HCT116 (cell line): ENCODE measurements around the gene OR1F1. TPM values are rescaled to one million over a fixed set of nuclear protein-coding genes. Genes with fewer than 3 reads are reported as not detected.

Experiments
- ATAC-seq: fragments of 200-7000 bp; cut with Tn5 transposase; 2 replicates; pipeline ENCODE4 v1.9.1; 2020; ENCODE audit warnings: mild to moderate bottlenecking, moderate library complexity
- BruUV-seq: library from RNA; stranded (reverse); fragments of 400-500 nt; replicated peaks from 2 replicates; lab custom pipeline; 2021; lab: Mats Ljungman, UMichigan
- CTCF ChIA-PET: fragments of 300-600 bp; sonication (Branson Sonifier 250); formaldehyde crosslinking; loops from one replicate; lab custom pipeline; 2021; ENCODE audit warnings: antibody characterized with exemption; lab: Charles Lee
- POLR2A ChIA-PET: fragments of 300-600, 350-600 bp; sonication (Branson Sonifier 250); formaldehyde crosslinking; loops from one replicate; lab custom pipeline; 2021; ENCODE audit warnings: antibody characterized with exemption; lab: Charles Lee
- RAD21 ChIA-PET, 2 experiments: fragments of 300-600 bp; sonication (Branson Sonifier 250); formaldehyde crosslinking; loops; one replicate each; lab custom pipeline; 2023; ENCODE audit warnings: low total read pairs in 2 of 2; ENCODE audit not compliant: uncharacterized antibody in 2 of 2, unreplicated experiment in 2 of 2, low non-redundant PET in 1 of 2; lab: Charles Lee
- DNase-seq: peaks from one replicate; pipeline ENCODE4 v3.0.0-alpha.2; 2010; ENCODE audit warnings: low read depth, low spot score
- H2AFZ ChIP-seq: fragments of 200-600 bp; shearing (Covaris generic), sonication (generic); 2 replicates; pipeline ENCODE4 v1.6.1; 2017; ENCODE audit warnings: low read depth, mixed run types, mixed read lengths, antibody characterized with exemption, low read length; ENCODE audit not compliant: poor library complexity, severe bottlenecking
- H3K27ac ChIP-seq: 2 replicates; pipeline ENCODE4 v1.5.1; 2012; ENCODE audit warnings: low read depth, low read length
- H3K27me3 ChIP-seq: fragments of 200-600 bp; sonication (generic); 2 replicates; pipeline ENCODE4 v1.6.1; 2016; ENCODE audit warnings: mixed run types, low read length, mixed read lengths; ENCODE audit not compliant: insufficient read depth
- H3K36me3 ChIP-seq, 2 experiments: fragments of 200-500 bp in 1 of 2; fragments of 200-600 bp in 1 of 2; sonication (Bioruptor generic) in 1 of 2; sonication (generic) in 1 of 2; 2 replicates each; pipeline versions ENCODE4 v1.5.1 to v1.6.1; 2014 to 2016; ENCODE audit warnings: low read length in 2 of 2, inconsistent platforms in 1 of 2, mixed read lengths in 1 of 2, mixed run types in 1 of 2; ENCODE audit not compliant: insufficient read depth in 2 of 2, control insufficient read depth in 1 of 2
- H3K4me1 ChIP-seq, 2 experiments: fragments of 200-600 bp in 1 of 2; sonication (generic) in 1 of 2; 2 replicates each; pipeline versions ENCODE4 v1.5.1 to v1.6.1; 2012 to 2017; ENCODE audit warnings: low read length in 2 of 2, inconsistent platforms in 1 of 2, mild to moderate bottlenecking in 1 of 2, mixed read lengths in 1 of 2, mixed run types in 1 of 2, moderate library complexity in 1 of 2; ENCODE audit not compliant: insufficient read depth in 2 of 2, control insufficient read depth in 1 of 2
- H3K4me2 ChIP-seq: fragments of 200-600 bp; sonication (generic); 2 replicates; pipeline ENCODE4 v1.6.1; 2017; ENCODE audit warnings: mixed run types, low read length, mixed read lengths
- H3K4me3 ChIP-seq, 2 experiments: fragments of 200-600 bp in 1 of 2; sonication (generic) in 1 of 2; replicated peaks in 1 of 2; 2 replicates each; pipeline ENCODE4 v1.5.1; 2011 to 2016; ENCODE audit warnings: low read length in 2 of 2, control low read depth in 1 of 2, low read depth in 1 of 2, mild to moderate bottlenecking in 1 of 2, mixed read lengths in 1 of 2, mixed run types in 1 of 2
- H3K79me2 ChIP-seq: fragments of 200-600 bp; sonication (generic); 2 replicates; pipeline ENCODE4 v1.6.1; 2017; ENCODE audit warnings: mild to moderate bottlenecking, mixed run types, low read length, moderate library complexity, mixed read lengths; ENCODE audit not compliant: insufficient read depth
- H3K9ac ChIP-seq: fragments of 200-600 bp; sonication (generic); 2 replicates; pipeline ENCODE4 v1.6.1; 2016; ENCODE audit warnings: low read length, mixed read lengths
- H3K9me2 ChIP-seq: fragments of 200-600 bp; sonication (generic), shearing (Covaris generic); 2 replicates; pipeline ENCODE4 v1.6.1; 2017; ENCODE audit warnings: mixed run types, mild to moderate bottlenecking, moderate library complexity; ENCODE audit not compliant: insufficient read depth
- H3K9me3 ChIP-seq, 2 experiments: fragments of 200-500 bp in 1 of 2; fragments of 200-600 bp in 1 of 2; sonication (Bioruptor generic) in 1 of 2; sonication (generic) in 1 of 2; 2 replicates each; pipeline ENCODE4 v1.6.1; 2014 to 2017; ENCODE audit warnings: low read length in 2 of 2, mixed read lengths in 2 of 2, inconsistent platforms in 1 of 2, low read depth in 1 of 2, mild to moderate bottlenecking in 1 of 2, mixed run types in 1 of 2, moderate library complexity in 1 of 2; ENCODE audit not compliant: control insufficient read depth in 1 of 2, insufficient read depth in 1 of 2
- H4K20me1 ChIP-seq: fragments of 200-600 bp; sonication (generic), shearing (Covaris generic); 2 replicates; pipeline ENCODE4 v1.6.1; 2017; ENCODE audit warnings: mixed run types, mild to moderate bottlenecking, moderate library complexity; ENCODE audit not compliant: insufficient read depth
- CBX3 ChIP-seq: IDR thresholded peaks from 2 replicates; pipeline ENCODE4 v1.6.1; 2012; ENCODE audit warnings: low read depth
- SIN3A ChIP-seq: IDR thresholded peaks from 2 replicates; pipeline ENCODE4 v1.6.1; 2012; ENCODE audit warnings: low read depth
- TCF7L2 ChIP-seq: IDR thresholded peaks from 2 replicates; pipeline ENCODE4 v1.7.0; 2011; ENCODE audit warnings: borderline replicate concordance, inconsistent platforms; ENCODE audit not compliant: insufficient read depth, insufficient read length; ENCODE audit errors: extremely low read depth
- intact Hi-C: fragments of 100-400 bp; cut with micrococcal nuclease; formaldehyde crosslinking; loops from 2 replicates; pipeline ENCODE4 v1.10.0; 2022
- total RNA-seq: library from RNA; stranded (reverse); gene quantifications from one replicate; pipeline ENCODE4 v1.2.1, GENCODE V29; 2021; ENCODE audit not compliant: unreplicated experiment

Gene OR1F1
- total RNA-seq, 1 experiment from 2014 or later, result not detected

- no peaks in the 10 kb centered on the region for H3K9me2 ChIP-seq
- ChIA-PET POLR2A (interaction anchor here (0.9 to 1.4 kb wide), 2 partner anchors 29 to 208 kb away, joined by 3 to 5 read pairs; partner anchors contain the start of genes NAA60 and ZNF597), RAD21 (no interaction called here), CTCF (no interaction called here)
- H2AFZ ChIP-seq, result no peak overlapping the region
- peaks cover 0 to 10% of the 10 kb centered on the region in 2 experiments; a peak in 2 of 4 replicates for H3K9me3 ChIP-seq
- intact Hi-C loops, result no loop called here
- H3K9ac ChIP-seq, result no peak overlapping the region
- H3K4me2 ChIP-seq, result no peak overlapping the region
- no peaks in the 10 kb centered on the region for H4K20me1 ChIP-seq
- H3K36me3 ChIP-seq, result peaks cover 12 to 20% of the 10 kb centered on the region in 2 experiments
- no peaks in the 10 kb centered on the region for H3K27me3 ChIP-seq
- ATAC-seq (no peak), DNase-seq (no peak)
- H3K27ac ChIP-seq, result no peak overlapping the region
- no TSS peak for BruUV-seq
- H3K79me2 ChIP-seq, result peaks cover 14% of the 10 kb centered on the region
- H3K4me1 ChIP-seq, result peaks cover 5 to 7% of the 10 kb centered on the region in 2 experiments; a peak in 2 of 4 replicates
- H3K4me3 ChIP-seq, result no peak overlapping the region
- TF ChIP-seq CBX3 (peak; percentile 49; the same call in 1 of the 2 replicates), SIN3A (no peak)
These were observed 48.1 kb downstream of the OR1F1 start for GRCh38 chr16:3235856-3236669.

GRCh38 chr16:3241761-3242160, 53.8 kb downstream of the OR1F1 start:
- H3K4me3 ChIP-seq, result no peak overlapping the region
- H3K4me1 ChIP-seq, result peaks cover 0 to 4% of the 10 kb centered on the region in 2 experiments; a peak in 1 of 4 replicates
- no peaks in the 10 kb centered on the region for H3K27me3 ChIP-seq
- H4K20me1 ChIP-seq, result no peaks in the 10 kb centered on the region
- RAD21 ChIA-PET, result no interaction called here
- POLR2A ChIA-PET, result no interaction called here
- no peak overlapping the region for H3K27ac ChIP-seq
- no peaks in the 10 kb centered on the region for H3K9me2 ChIP-seq
- DNase-seq, result no peak
- H3K4me2 ChIP-seq, result no peak overlapping the region
- H3K9ac ChIP-seq, result no peak overlapping the region
- no peaks in the 10 kb centered on the region for H3K79me2 ChIP-seq
- intact Hi-C loops, result no loop called here
- no peak for TF ChIP-seq TCF7L2
- CTCF ChIA-PET, result no interaction called here
- ATAC-seq, result no peak
- no peaks in the 10 kb centered on the region for H3K36me3 ChIP-seq
- no peak overlapping the region for H2AFZ ChIP-seq
- peaks cover 3 to 6% of the 10 kb centered on the region in 2 experiments; a peak in 2 of 4 replicates for H3K9me3 ChIP-seq
- BruUV-seq, result no TSS peak
